ENCODE measurements around the gene OR2M2.

Gene OR2M2

GRCh38 chr1:248174521-248174920 lies at the start of gene OR2M2:
Gene OR2M2, plus strand, starts transcription at chr1:248174821. Its CDS starts 5,165 bp downstream, at chr1:248179986.
- no peak within 1 kb of the TSS for H3K4me3 ChIP-seq (ENCODE audit: low read depth in 1 of 2, low read length in 2 of 2)
- no peak within 1 kb of the TSS for H3K27ac ChIP-seq (ENCODE audit: low read length)
- H3K9me3 ChIP-seq (ENCODE audit: control insufficient read depth in 1 of 2, low read length in 2 of 2) = no peaks in the 10 kb centered on the region
- no peaks in the 10 kb centered on the region for H3K36me3 ChIP-seq (ENCODE audit: control insufficient read depth in 1 of 2, insufficient read depth in 2 of 2, low read length in 2 of 2)
- H3K27me3 ChIP-seq (ENCODE audit: low read depth, low read length) = no peaks in the 10 kb centered on the region
- no peaks in the 10 kb centered on the region for H3K4me1 ChIP-seq (ENCODE audit: control insufficient read depth in 1 of 2, insufficient read depth in 2 of 2, low read length in 2 of 2)

GRCh38 chr1:248127653-248128052 lies 47.0 kb upstream of the OR2M2 start:
- Histone ChIP-seq H3K27ac (ENCODE audit: low read length) (no peak overlapping the region), H3K4me3 (ENCODE audit: low read depth in 1 of 2, low read length in 2 of 2) (no peak overlapping the region), H3K36me3 (ENCODE audit: control insufficient read depth in 1 of 2, insufficient read depth in 2 of 2, low read length in 2 of 2) (no peaks in the 10 kb centered on the region), H3K27me3 (ENCODE audit: low read depth, low read length) (no peaks in the 10 kb centered on the region), H3K4me1 (ENCODE audit: control insufficient read depth in 1 of 2, insufficient read depth in 2 of 2, low read length in 2 of 2) (no peaks in the 10 kb centered on the region), H3K9me3 (ENCODE audit: control insufficient read depth in 1 of 2, low read length in 2 of 2) (peaks cover 0 to 22% of the 10 kb centered on the region in 2 donors)

GRCh38 chr1:248136811-248137210 lies 37.8 kb upstream of the OR2M2 start:
- no peaks in the 10 kb centered on the region for H3K27me3 ChIP-seq (ENCODE audit: low read depth, low read length)
- no peak overlapping the region for H3K4me3 ChIP-seq (ENCODE audit: low read depth in 1 of 2, low read length in 2 of 2)
- no peaks in the 10 kb centered on the region for H3K9me3 ChIP-seq (ENCODE audit: control insufficient read depth in 1 of 2, low read length in 2 of 2)
- H3K4me1 ChIP-seq (ENCODE audit: control insufficient read depth in 1 of 2, insufficient read depth in 2 of 2, low read length in 2 of 2) = no peaks in the 10 kb centered on the region
- H3K27ac ChIP-seq (ENCODE audit: low read length) = no peak overlapping the region
- H3K36me3 ChIP-seq (ENCODE audit: control insufficient read depth in 1 of 2, insufficient read depth in 2 of 2, low read length in 2 of 2) = no peaks in the 10 kb centered on the region

GRCh38 chr1:248140846-248141245 lies 33.8 kb upstream of the OR2M2 start:
- Histone ChIP-seq H3K4me1 (ENCODE audit: control insufficient read depth in 1 of 2, insufficient read depth in 2 of 2, low read length in 2 of 2) (no peaks in the 10 kb centered on the region), H3K9me3 (ENCODE audit: control insufficient read depth in 1 of 2, low read length in 2 of 2) (peaks cover 0 to 3% of the 10 kb centered on the region in 2 donors), H3K36me3 (ENCODE audit: control insufficient read depth in 1 of 2, insufficient read depth in 2 of 2, low read length in 2 of 2) (no peaks in the 10 kb centered on the region), H3K27me3 (ENCODE audit: low read depth, low read length) (no peaks in the 10 kb centered on the region), H3K4me3 (ENCODE audit: low read depth in 1 of 2, low read length in 2 of 2) (no peak overlapping the region), H3K27ac (ENCODE audit: low read length) (no peak overlapping the region)

GRCh38 chr1:248143311-248143710 lies 31.3 kb upstream of the OR2M2 start:
- Histone ChIP-seq H3K36me3 (ENCODE audit: control insufficient read depth in 1 of 2, insufficient read depth in 2 of 2, low read length in 2 of 2) (no peaks in the 10 kb centered on the region), H3K27ac (ENCODE audit: low read length) (no peak overlapping the region), H3K9me3 (ENCODE audit: control insufficient read depth in 1 of 2, low read length in 2 of 2) (peaks cover 0 to 12% of the 10 kb centered on the region in 2 donors), H3K4me3 (ENCODE audit: low read depth in 1 of 2, low read length in 2 of 2) (no peak overlapping the region), H3K27me3 (ENCODE audit: low read depth, low read length) (no peaks in the 10 kb centered on the region), H3K4me1 (ENCODE audit: control insufficient read depth in 1 of 2, insufficient read depth in 2 of 2, low read length in 2 of 2) (no peaks in the 10 kb centered on the region)

GRCh38 chr1:248144513-248145198 lies 30.0 kb upstream of the OR2M2 start, which contains the start of gene OR2M5:
Gene OR2M5, plus strand, starts transcription at chr1:248145148. Its CDS starts 0 bp downstream, at chr1:248145148.
- Histone ChIP-seq H3K27ac (ENCODE audit: low read length) (no peak within 1 kb of the TSS), H3K27me3 (ENCODE audit: low read depth, low read length) (no peaks in the 10 kb centered on the region), H3K4me1 (ENCODE audit: control insufficient read depth in 1 of 2, insufficient read depth in 2 of 2, low read length in 2 of 2) (no peaks in the 10 kb centered on the region), H3K9me3 (ENCODE audit: control insufficient read depth in 1 of 2, low read length in 2 of 2) (peaks cover 0 to 14% of the 10 kb centered on the region in 2 donors), H3K36me3 (ENCODE audit: control insufficient read depth in 1 of 2, insufficient read depth in 2 of 2, low read length in 2 of 2) (no peaks in the 10 kb centered on the region), H3K4me3 (ENCODE audit: low read depth in 1 of 2, low read length in 2 of 2) (no peak within 1 kb of the TSS)

GRCh38 chr1:248152056-248152827 lies 22.4 kb upstream of the OR2M2 start:
- Histone ChIP-seq H3K27ac (ENCODE audit: low read length) (no peak overlapping the region), H3K4me3 (ENCODE audit: low read depth in 1 of 2, low read length in 2 of 2) (no peak overlapping the region), H3K36me3 (ENCODE audit: control insufficient read depth in 1 of 2, insufficient read depth in 2 of 2, low read length in 2 of 2) (no peaks in the 10 kb centered on the region), H3K27me3 (ENCODE audit: low read depth, low read length) (no peaks in the 10 kb centered on the region), H3K9me3 (ENCODE audit: control insufficient read depth in 1 of 2, low read length in 2 of 2) (peaks cover 0 to 13% of the 10 kb centered on the region in 2 donors), H3K4me1 (ENCODE audit: control insufficient read depth in 1 of 2, insufficient read depth in 2 of 2, low read length in 2 of 2) (no peaks in the 10 kb centered on the region)

GRCh38 chr1:248155927-248156326 lies 18.7 kb upstream of the OR2M2 start:
- no peak overlapping the region for H3K27ac ChIP-seq (ENCODE audit: low read length)
- no peaks in the 10 kb centered on the region for H3K4me1 ChIP-seq (ENCODE audit: control insufficient read depth in 1 of 2, insufficient read depth in 2 of 2, low read length in 2 of 2)
- H3K36me3 ChIP-seq (ENCODE audit: control insufficient read depth in 1 of 2, insufficient read depth in 2 of 2, low read length in 2 of 2) = no peaks in the 10 kb centered on the region
- H3K4me3 ChIP-seq (ENCODE audit: low read depth in 1 of 2, low read length in 2 of 2) = no peak overlapping the region
- H3K9me3 ChIP-seq (ENCODE audit: control insufficient read depth in 1 of 2, low read length in 2 of 2) = peaks cover 0 to 2% of the 10 kb centered on the region in 2 donors
- H3K27me3 ChIP-seq (ENCODE audit: low read depth, low read length) = no peaks in the 10 kb centered on the region

GRCh38 chr1:248158758-248159157 lies 15.9 kb upstream of the OR2M2 start:
- no peaks in the 10 kb centered on the region for H3K4me1 ChIP-seq (ENCODE audit: control insufficient read depth in 1 of 2, insufficient read depth in 2 of 2, low read length in 2 of 2)
- H3K27me3 ChIP-seq (ENCODE audit: low read depth, low read length) = no peaks in the 10 kb centered on the region
- no peaks in the 10 kb centered on the region for H3K36me3 ChIP-seq (ENCODE audit: control insufficient read depth in 1 of 2, insufficient read depth in 2 of 2, low read length in 2 of 2)
- H3K27ac ChIP-seq (ENCODE audit: low read length) = no peak overlapping the region
- no peaks in the 10 kb centered on the region for H3K9me3 ChIP-seq (ENCODE audit: control insufficient read depth in 1 of 2, low read length in 2 of 2)
- H3K4me3 ChIP-seq (ENCODE audit: low read depth in 1 of 2, low read length in 2 of 2) = no peak overlapping the region

GRCh38 chr1:248164031-248164430 lies 10.6 kb upstream of the OR2M2 start:
- H3K9me3 ChIP-seq (ENCODE audit: control insufficient read depth in 1 of 2, low read length in 2 of 2) = no peaks in the 10 kb centered on the region
- H3K4me3 ChIP-seq (ENCODE audit: low read depth in 1 of 2, low read length in 2 of 2) = no peak overlapping the region
- no peaks in the 10 kb centered on the region for H3K27me3 ChIP-seq (ENCODE audit: low read depth, low read length)

GRCh38 chr1:248165186-248165585 lies 9.4 kb upstream of the OR2M2 start:
- Histone ChIP-seq H3K4me1 (ENCODE audit: control insufficient read depth in 1 of 2, insufficient read depth in 2 of 2, low read length in 2 of 2) (no peaks in the 10 kb centered on the region), H3K27me3 (ENCODE audit: low read depth, low read length) (no peaks in the 10 kb centered on the region), H3K36me3 (ENCODE audit: control insufficient read depth in 1 of 2, insufficient read depth in 2 of 2, low read length in 2 of 2) (no peaks in the 10 kb centered on the region), H3K9me3 (ENCODE audit: control insufficient read depth in 1 of 2, low read length in 2 of 2) (no peaks in the 10 kb centered on the region), H3K27ac (ENCODE audit: low read length) (no peak overlapping the region), H3K4me3 (ENCODE audit: low read depth in 1 of 2, low read length in 2 of 2) (no peak overlapping the region)

More at GRCh38 chr1:248164031-248164430, 10.6 kb upstream of the OR2M2 start:
- no peaks in the 10 kb centered on the region for H3K4me1 ChIP-seq (ENCODE audit: control insufficient read depth in 1 of 2, insufficient read depth in 2 of 2, low read length in 2 of 2)
- no peaks in the 10 kb centered on the region for H3K36me3 ChIP-seq (ENCODE audit: control insufficient read depth in 1 of 2, insufficient read depth in 2 of 2, low read length in 2 of 2)
- no peak overlapping the region for H3K27ac ChIP-seq (ENCODE audit: low read length)
